HepG2 (cell line): ENCODE measurements around the gene HEPN1. TPM values are rescaled to one million over a fixed set of nuclear protein-coding genes. Genes with fewer than 3 reads are reported as not detected.

Experiments
- ATAC-seq: fragments of 200-7000 bp; cut with Tn5 transposase; 3 replicates; pipeline ENCODE4 v1.9.1; 2020; ENCODE audit warnings: mild to moderate bottlenecking, moderate library complexity
- Bru-seq: library from RNA; stranded (reverse); fragments of 400-500 nt; gene quantifications from one replicate; lab custom pipeline; 2021; lab: Mats Ljungman, UMichigan
- BruChase-seq, 2 experiments: library from RNA; stranded (reverse); fragments of 400-500 nt; gene quantifications; one replicate each; lab custom pipeline; 2021; lab: Mats Ljungman, UMichigan
- BruUV-seq: library from RNA; stranded (reverse); fragments of 400-500 nt; replicated peaks from 2 replicates; lab custom pipeline; 2021; lab: Mats Ljungman, UMichigan
- CTCF ChIA-PET: fragments of 300-600 bp; formaldehyde crosslinking; extraction: SDS; loops from one replicate; lab custom pipeline; 2021; ENCODE audit warnings: low total read pairs, inconsistent platforms, low intra/inter-chr PET ratio; lab: Yijun Ruan, JAX
- POLR2A ChIA-PET: fragments of 350-600 bp; sonication (Branson Sonifier 250); formaldehyde crosslinking; loops from one replicate; lab custom pipeline; 2020; ENCODE audit warnings: antibody characterized with exemption, inconsistent platforms; lab: Yijun Ruan, JAX
- DNase-seq: peaks from one replicate; pipeline ENCODE4 v3.0.0-alpha.2; 2015; ENCODE audit warnings: low spot score
- FAIRE-seq: peaks from 3 replicates; lab custom pipeline; 2011; peaks lifted over from hg19 to GRCh38; lab: Jason Lieb, UNC
- H2AFZ ChIP-seq: one replicate; pipeline ENCODE4 v1.6.1; 2011; ENCODE audit warnings: low read length, inconsistent platforms
- H3K27ac ChIP-seq: fragments of 300-600 bp; 3 replicates; pipeline ENCODE4 v1.8.0; 2011; ENCODE audit warnings: mixed run types, mild to moderate bottlenecking, mixed read lengths, low read length, inconsistent platforms; ENCODE audit not compliant: insufficient read depth; ENCODE audit errors: extremely low read length
- H3K27me3 ChIP-seq, 2 experiments: fragments of 200-600 bp in 1 of 2; 2 replicates in 1 of 2; 3 replicates in 1 of 2; pipeline versions ENCODE4 v1.6.0 to v1.8.0; 2011; ENCODE audit warnings: low read length in 2 of 2, mild to moderate bottlenecking in 2 of 2, moderate library complexity in 2 of 2, inconsistent platforms in 1 of 2; ENCODE audit not compliant: insufficient read depth in 2 of 2, control insufficient read depth in 1 of 2
- H3K36me3 ChIP-seq, 2 experiments: fragments of 200-600 bp in 1 of 2; replicated peaks in 1 of 2; 2 replicates in 1 of 2; 3 replicates in 1 of 2; pipeline versions ENCODE4 v1.5.1 to v1.8.0; 2011; ENCODE audit warnings: low read length in 2 of 2, inconsistent platforms in 1 of 2; ENCODE audit not compliant: insufficient read depth in 2 of 2, control insufficient read depth in 1 of 2
- H3K4me1 ChIP-seq: 2 replicates; pipeline ENCODE4 v1.5.1; 2012; ENCODE audit warnings: low read length, inconsistent platforms; ENCODE audit not compliant: insufficient read depth
- H3K4me2 ChIP-seq: 2 replicates; pipeline ENCODE4 v1.6.0; 2011; ENCODE audit warnings: low read depth, low read length, inconsistent platforms
- H3K4me3 ChIP-seq, 3 experiments: fragments of 200-600 bp in 1 of 3; sonication (generic), shearing (Covaris generic) in 1 of 3; replicated peaks in 1 of 3; 2 replicates each; pipeline ENCODE4 v1.5.1; 2011 to 2016; ENCODE audit warnings: low read length in 3 of 3, inconsistent platforms in 2 of 3, low read depth in 2 of 3, mild to moderate bottlenecking in 2 of 3, control low read depth in 1 of 3, mixed read lengths in 1 of 3; ENCODE audit not compliant: insufficient read depth in 1 of 3
- H3K79me2 ChIP-seq: one replicate; pipeline ENCODE4 v1.6.1; 2011; ENCODE audit warnings: low read length, inconsistent platforms; ENCODE audit not compliant: insufficient read depth
- H3K9ac ChIP-seq: 2 replicates; pipeline ENCODE4 v1.6.0; 2011; ENCODE audit warnings: mild to moderate bottlenecking, low read depth, low read length, inconsistent platforms; ENCODE audit not compliant: insufficient read depth
- H3K9me3 ChIP-seq: 2 replicates; pipeline ENCODE4 v1.5.1; 2012; ENCODE audit warnings: mild to moderate bottlenecking, low read length
- H4K20me1 ChIP-seq: 2 replicates; pipeline ENCODE4 v1.6.0; 2011; ENCODE audit warnings: inconsistent platforms, mild to moderate bottlenecking, low read length, moderate library complexity; ENCODE audit not compliant: insufficient read depth
- HMGA1 ChIP-seq: sonication (generic); formaldehyde crosslinking; conservative IDR thresholded peaks from 2 replicates; pipeline ENCODE4 v1.4.0; 2020; ENCODE audit warnings: missing genetic modification reagents
- MAFF ChIP-seq: IDR thresholded peaks from 2 replicates; pipeline ENCODE4 v1.6.1; 2011; ENCODE audit warnings: low read depth, low read length, improper control_type of control experiment
- MAFK ChIP-seq, 2 experiments: IDR thresholded peaks in 1 of 2; conservative IDR thresholded peaks in 1 of 2; 2 replicates each; pipeline ENCODE4 v1.6.1; 2011; ENCODE audit warnings: improper control_type of control experiment in 2 of 2, low read length in 2 of 2
- ZNF552 ChIP-seq: sonication (generic); formaldehyde crosslinking; IDR thresholded peaks from 2 replicates; pipeline ENCODE4 v1.9.0; 2022; ENCODE audit warnings: missing genetic modification reagents, mild to moderate bottlenecking, borderline replicate concordance
- WGBS: methylation state at CpG from one replicate; pipeline ENCODE4 v1.1.6; 2017; ENCODE audit warnings: low lambda C conversion rate; 5-methylcytosine and 5-hydroxymethylcytosine counted together
- in situ Hi-C: cut with HindIII; loops from 2 replicates; pipeline ENCODE4 v1.10.0; 2017; ENCODE audit warnings: low pct_unique_long_range_greater_than_20kb; ENCODE audit not compliant: extremely low pct_ligation_motif_present
- intact Hi-C: fragments of 100-400 bp; cut with micrococcal nuclease; formaldehyde crosslinking; loops from one replicate; pipeline ENCODE4 v1.10.0; 2022; ENCODE audit not compliant: unreplicated experiment
- long read RNA-seq, 2 experiments: library from RNA in 1 of 2; library from polyadenylated mRNA in 1 of 2; stranded (forward) in 1 of 2; unstranded in 1 of 2; transcript quantifications; one replicate each; pipeline ENCODE4 v2.0.0, GENCODE V29; 2019 to 2022
- polyA minus RNA-seq, 3 experiments: library from RNA; depleted of rRNA, polyadenylated mRNA; stranded (reverse); fragments of >200 nt; gene quantifications; 2 replicates each; pipeline ENCODE4 v1.2.3, GENCODE V29; 2011; ENCODE audit warnings: low replicate concordance in 1 of 3
- polyA plus RNA-seq, 8 experiments: library from polyadenylated mRNA; depleted of rRNA in 3 of 8; stranded (reverse) in 7 of 8; unstranded in 1 of 8; fragments of >200 nt; fragmentation: Illumina TruSeq in 4 of 8; extraction: Trizol in 4 of 8; gene quantifications; 2 replicates each; pipeline versions ENCODE4 v1.2.1 to v1.2.3, GENCODE V29; 2011 to 2016; ENCODE audit warnings: low read depth in 4 of 8, missing spikeins in 1 of 8, mixed read lengths in 1 of 8; ENCODE audit not compliant: insufficient read depth in 1 of 8
- total RNA-seq, 5 experiments: library from RNA; depleted of rRNA; stranded (reverse); fragments of >200 nt; fragmentation: Illumina TruSeq; extraction: Trizol; gene quantifications; 2 replicates each; pipeline ENCODE4 v1.2.3, GENCODE V29; 2016; ENCODE audit warnings: low read depth in 1 of 5

HEPN1 gene
- total RNA-seq (2016; rRNA removed; fragmentation: Illumina TruSeq; extraction: Trizol): not detected in 2 replicates
- total RNA-seq (2016; cell fraction: cytosol; rRNA removed; fragmentation: Illumina TruSeq; extraction: Trizol; ENCODE audit: low read depth): not detected in 2 replicates
- total RNA-seq (2016; cell fraction: insoluble cytoplasmic fraction; rRNA removed; fragmentation: Illumina TruSeq; extraction: Trizol): not detected in 2 replicates
- total RNA-seq (2016; cell fraction: membrane; rRNA removed; fragmentation: Illumina TruSeq; extraction: Trizol): not detected in 2 replicates
- not detected in 2 replicates for total RNA-seq (2016; cell fraction: nucleus; rRNA removed; fragmentation: Illumina TruSeq; extraction: Trizol)
- not detected in 2 replicates for polyA plus RNA-seq (2011; rRNA removed)
- polyA plus RNA-seq (2011; cell fraction: cytosol; rRNA removed): not detected in 2 replicates
- not detected in 2 replicates for polyA plus RNA-seq (2011; cell fraction: nucleus; rRNA removed)
- polyA plus RNA-seq (2012): 34.1 and 38.2 TPM in 2 replicates
- not detected in 2 replicates for polyA plus RNA-seq (2016; cell fraction: cytosol; fragmentation: Illumina TruSeq; extraction: Trizol; ENCODE audit: low read depth)
- polyA plus RNA-seq (2016; cell fraction: insoluble cytoplasmic fraction; fragmentation: Illumina TruSeq; extraction: Trizol; ENCODE audit: low read depth): not detected in 2 replicates
- not detected in 2 replicates for polyA plus RNA-seq (2016; cell fraction: membrane; fragmentation: Illumina TruSeq; extraction: Trizol; ENCODE audit: low read depth)
- polyA plus RNA-seq (2016; cell fraction: nucleus; fragmentation: Illumina TruSeq; extraction: Trizol; ENCODE audit: insufficient read depth, low read depth): not detected in 2 replicates
- not detected in 2 replicates for polyA minus RNA-seq (2011; rRNA and poly(A)+ RNA removed; ENCODE audit: low replicate concordance)
- polyA minus RNA-seq (2011; cell fraction: cytosol; rRNA and poly(A)+ RNA removed): 0.70 TPM in 1 of 2 replicates, not detected in the other
- polyA minus RNA-seq (2011; cell fraction: nucleus; rRNA and poly(A)+ RNA removed): 0.26 TPM in 1 of 2 replicates, not detected in the other
- not detected for Bru-seq, nascent RNA
- BruChase-seq, experiment 1, labeled RNA remaining after a 6-hour chase: not detected
- BruChase-seq, experiment 2, labeled RNA remaining after a 2-hour chase: percentile 10 among the genes with signal in this experiment
- long read RNA-seq, experiment 1, transcript HEPN1-201 (1 exons, 1,434 nt): major isoform, 220 of 221 reads
- long read RNA-seq, experiment 1, partial matches to known transcripts: 0 of 221 reads
- long read RNA-seq, experiment 1, other reads (novel, unspliced or antisense): 1 of 221 reads
- long read RNA-seq, experiment 2: 0 reads

GRCh38 chr11:124918950-124919349 is at the start of gene HEPN1:
Gene HEPN1, plus strand, starts transcription at chr11:124919250.
- Histone ChIP-seq H4K20me1 (no peaks in the 10 kb centered on the region), H3K27ac (no peak within 1 kb of the TSS), H2AFZ (no peak within 1 kb of the TSS), H3K27me3 (no peaks in the 10 kb centered on the region), H3K9ac (no peak within 1 kb of the TSS), H3K4me2 (no peak within 1 kb of the TSS), H3K4me3 (no peak within 1 kb of the TSS), H3K4me1 (peaks cover 19% of the 10 kb centered on the region), H3K79me2 (no peaks in the 10 kb centered on the region), H3K9me3 (no peaks in the 10 kb centered on the region), H3K36me3 (peaks cover 11 to 27% of the 10 kb centered on the region in 2 experiments)
- intact Hi-C loops: no loop called here
- CTCF ChIA-PET: no interaction called here
- in situ Hi-C loops: no loop called here
- TF ChIP-seq MAFK (conservative IDR thresholded peaks at IDR 0.05 in 1 of 2, IDR thresholded peaks at IDR 0.05 in 1 of 2; ENCODE audit: low read length in 2 of 2) (peak in 1 of 2 experiments; percentile 40; a peak in 3 of 4 replicates), ZNF552 (CRISPR knock-in tag) (no peak), HMGA1 (CRISPR knock-in tag) (no peak), MAFF (peak; percentile 27; the same call in 1 of the 2 replicates)
- BruUV-seq: no TSS peak
- ATAC-seq (no peak), DNase-seq (no peak), FAIRE-seq (no peak)
- 63% methylated on average over 3 of the region's 3 CpGs for WGBS
- POLR2A ChIA-PET: no interaction called here
